ENCODE data around the gene ZNF581.

Gene ZNF581, protein sequence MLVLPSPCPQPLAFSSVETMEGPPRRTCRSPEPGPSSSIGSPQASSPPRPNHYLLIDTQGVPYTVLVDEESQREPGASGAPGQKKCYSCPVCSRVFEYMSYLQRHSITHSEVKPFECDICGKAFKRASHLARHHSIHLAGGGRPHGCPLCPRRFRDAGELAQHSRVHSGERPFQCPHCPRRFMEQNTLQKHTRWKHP

GRCh38 chr19:55643003-55643886, at the start of gene ZNF581:
TSS of gene ZNF581 (plus strand) at chr19:55643649. CDS start at chr19:55644572, 923 bp downstream.
- peak; percentile 47 for ATAC-seq (ENCODE audit: low read depth)
- Histone ChIP-seq H3K4me1 (ENCODE audit: insufficient read depth, poor library complexity, severe bottlenecking) (no peaks in the 10 kb centered on the region), H3K27ac (ENCODE audit: poor library complexity, severe bottlenecking) (peak within 1 kb of the TSS; percentile 89)

DNA sequence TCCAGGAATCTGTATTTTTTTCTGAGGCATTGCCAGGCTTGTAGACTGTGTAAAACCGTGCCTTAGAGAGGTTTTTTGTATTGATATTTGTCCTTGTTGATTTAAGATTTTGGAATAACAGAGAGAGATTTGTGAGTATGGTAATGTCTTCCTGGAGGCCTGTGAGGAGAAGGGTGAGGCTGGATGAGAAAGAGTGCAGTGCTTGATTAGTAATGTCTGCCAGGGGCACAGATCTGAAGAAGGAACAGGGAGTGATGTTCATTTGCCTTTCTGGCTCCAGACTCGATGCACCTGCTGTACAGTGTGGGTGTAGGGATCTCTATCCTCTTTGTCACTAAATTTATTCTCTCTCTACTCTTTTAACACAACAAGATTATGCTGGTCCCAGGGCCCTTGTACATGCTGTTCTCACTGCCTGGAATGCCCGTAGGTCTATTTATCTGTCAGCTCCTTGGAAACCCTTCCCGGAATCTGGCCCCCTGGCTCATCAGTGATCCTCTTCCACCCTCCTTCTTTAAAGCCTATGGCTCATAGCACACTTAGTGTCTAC, 48.4 kb upstream of the ZNF581 start:
- ATAC-seq (ENCODE audit: low read depth), result no peak
- Histone ChIP-seq H3K36me3 (ENCODE audit: low read depth) (peaks cover 24% of the 10 kb centered on the region), H3K27ac (ENCODE audit: poor library complexity, severe bottlenecking) (no peak overlapping the region), H3K27me3 (ENCODE audit: insufficient read depth, poor library complexity, severe bottlenecking) (no peaks in the 10 kb centered on the region), H3K9me3 (ENCODE audit: severe bottlenecking) (no peaks in the 10 kb centered on the region), H3K4me1 (ENCODE audit: insufficient read depth, poor library complexity, severe bottlenecking) (no peaks in the 10 kb centered on the region), H3K4me3 (ENCODE audit: severe bottlenecking) (no peak overlapping the region)
- no peak for TF ChIP-seq CTCF (IDR thresholded peaks at IDR 0.05; ENCODE audit: poor library complexity, severe bottlenecking)
- DNase-seq (ENCODE audit: low spot score), result no peak

More at GRCh38 chr19:55643003-55643886, at the start of gene ZNF581:
- no peak for DNase-seq (ENCODE audit: low spot score)
- H3K27me3 ChIP-seq (ENCODE audit: insufficient read depth, poor library complexity, severe bottlenecking), result no peaks in the 10 kb centered on the region
- peak within 1 kb of the TSS; percentile 47 for H3K4me3 ChIP-seq (ENCODE audit: severe bottlenecking)
- peaks cover 21% of the 10 kb centered on the region for H3K36me3 ChIP-seq (ENCODE audit: low read depth)
- no peak for TF ChIP-seq CTCF (IDR thresholded peaks at IDR 0.05; ENCODE audit: poor library complexity, severe bottlenecking)
- no peaks in the 10 kb centered on the region for H3K9me3 ChIP-seq (ENCODE audit: severe bottlenecking)

- DNase-seq (ENCODE audit: low spot score) (no peak), ATAC-seq (ENCODE audit: low read depth) (no peak)
- no peaks in the 10 kb centered on the region for H3K27me3 ChIP-seq (ENCODE audit: insufficient read depth, poor library complexity, severe bottlenecking)
- H3K36me3 ChIP-seq (ENCODE audit: low read depth), result peaks cover 24% of the 10 kb centered on the region
- no peak for TF ChIP-seq CTCF (IDR thresholded peaks at IDR 0.05; ENCODE audit: poor library complexity, severe bottlenecking)
- no peak overlapping the region for H3K27ac ChIP-seq (ENCODE audit: poor library complexity, severe bottlenecking)
- H3K4me1 ChIP-seq (ENCODE audit: insufficient read depth, poor library complexity, severe bottlenecking), result peaks cover 7% of the 10 kb centered on the region
- no peak overlapping the region for H3K4me3 ChIP-seq (ENCODE audit: severe bottlenecking)
- no peaks in the 10 kb centered on the region for H3K9me3 ChIP-seq (ENCODE audit: severe bottlenecking)
Measured at GRCh38 chr19:55596304-55596703, 47.1 kb upstream of the ZNF581 start.

- TF ChIP-seq CTCF (IDR thresholded peaks at IDR 0.05; ENCODE audit: poor library complexity, severe bottlenecking), result no peak
- no peak overlapping the region for H3K27ac ChIP-seq (ENCODE audit: poor library complexity, severe bottlenecking)
- no peaks in the 10 kb centered on the region for H3K27me3 ChIP-seq (ENCODE audit: insufficient read depth, poor library complexity, severe bottlenecking)
- peaks cover 9% of the 10 kb centered on the region for H3K4me1 ChIP-seq (ENCODE audit: insufficient read depth, poor library complexity, severe bottlenecking)
- H3K9me3 ChIP-seq (ENCODE audit: severe bottlenecking), result no peaks in the 10 kb centered on the region
- DNase-seq (ENCODE audit: low spot score) (no peak), ATAC-seq (ENCODE audit: low read depth) (no peak)
- H3K36me3 ChIP-seq (ENCODE audit: low read depth), result peaks cover 24% of the 10 kb centered on the region
- H3K4me3 ChIP-seq (ENCODE audit: severe bottlenecking), result no peak overlapping the region
Measured at GRCh38 chr19:55597501-55597921, 45.9 kb upstream of the ZNF581 start.
